ENCODE data around the gene GBF1. TPM values are rescaled to one million over a fixed set of nuclear protein-coding genes. Genes with fewer than 3 reads are reported as not detected.

GBF1 gene
- total and polyA plus RNA-seq, 2 of the 13 experiments (the other 11 are each of a cell fraction or from before 2014, with no cell fraction given): 17.1 to 21.9 TPM

DNA sequence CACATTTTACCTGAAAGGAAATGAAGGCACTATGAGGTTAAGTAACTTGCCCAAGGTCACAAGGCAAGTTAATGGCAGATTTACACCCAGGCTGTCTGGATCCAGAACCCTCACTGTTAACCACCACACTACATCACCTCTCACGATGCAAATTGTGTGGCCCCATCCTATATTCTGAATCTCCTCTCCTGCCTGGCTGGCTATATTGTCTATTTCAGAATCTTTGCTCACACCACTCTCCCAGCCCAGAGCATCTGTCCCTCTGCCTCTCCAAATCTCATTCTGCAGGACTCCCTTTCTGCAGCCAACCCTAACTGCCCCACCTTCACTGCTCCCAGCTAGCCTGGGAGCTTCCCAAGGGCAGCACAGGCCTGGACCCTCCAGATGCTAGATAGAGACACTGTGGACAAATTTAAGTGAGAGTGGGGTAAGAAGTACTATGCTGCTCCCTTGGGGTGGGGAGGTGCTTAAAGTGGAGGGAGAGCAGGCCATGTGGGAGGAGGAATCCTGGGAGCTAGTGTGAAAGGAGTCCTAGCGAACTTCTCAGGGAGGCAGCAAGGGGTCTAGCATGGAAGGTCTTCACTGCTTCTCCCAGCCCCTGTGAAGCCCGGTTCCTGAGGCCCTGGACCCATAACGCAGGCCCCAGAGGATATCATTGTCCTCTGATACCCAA is 186.3 kb downstream of the GBF1 start (continued):
- TF ChIP-seq, protein P1, sequence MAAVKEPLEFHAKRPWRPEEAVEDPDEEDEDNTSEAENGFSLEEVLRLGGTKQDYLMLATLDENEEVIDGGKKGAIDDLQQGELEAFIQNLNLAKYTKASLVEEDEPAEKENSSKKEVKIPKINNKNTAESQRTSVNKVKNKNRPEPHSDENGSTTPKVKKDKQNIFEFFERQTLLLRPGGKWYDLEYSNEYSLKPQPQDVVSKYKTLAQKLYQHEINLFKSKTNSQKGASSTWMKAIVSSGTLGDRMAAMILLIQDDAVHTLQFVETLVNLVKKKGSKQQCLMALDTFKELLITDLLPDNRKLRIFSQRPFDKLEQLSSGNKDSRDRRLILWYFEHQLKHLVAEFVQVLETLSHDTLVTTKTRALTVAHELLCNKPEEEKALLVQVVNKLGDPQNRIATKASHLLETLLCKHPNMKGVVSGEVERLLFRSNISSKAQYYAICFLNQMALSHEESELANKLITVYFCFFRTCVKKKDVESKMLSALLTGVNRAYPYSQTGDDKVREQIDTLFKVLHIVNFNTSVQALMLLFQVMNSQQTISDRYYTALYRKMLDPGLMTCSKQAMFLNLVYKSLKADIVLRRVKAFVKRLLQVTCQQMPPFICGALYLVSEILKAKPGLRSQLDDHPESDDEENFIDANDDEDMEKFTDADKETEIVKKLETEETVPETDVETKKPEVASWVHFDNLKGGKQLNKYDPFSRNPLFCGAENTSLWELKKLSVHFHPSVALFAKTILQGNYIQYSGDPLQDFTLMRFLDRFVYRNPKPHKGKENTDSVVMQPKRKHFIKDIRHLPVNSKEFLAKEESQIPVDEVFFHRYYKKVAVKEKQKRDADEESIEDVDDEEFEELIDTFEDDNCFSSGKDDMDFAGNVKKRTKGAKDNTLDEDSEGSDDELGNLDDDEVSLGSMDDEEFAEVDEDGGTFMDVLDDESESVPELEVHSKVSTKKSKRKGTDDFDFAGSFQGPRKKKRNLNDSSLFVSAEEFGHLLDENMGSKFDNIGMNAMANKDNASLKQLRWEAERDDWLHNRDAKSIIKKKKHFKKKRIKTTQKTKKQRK (IDR thresholded peaks at IDR 0.05; ENCODE audit: low read length): no peak
- TF ChIP-seq ZNF605 (CRISPR knock-in tag; IDR thresholded peaks at IDR 0.05) (peak; percentile 43; the same call in 1 of the 2 replicates), RXRA (CRISPR knock-in tag; IDR thresholded peaks at IDR 0.05) (0 out of 2 replicates have a peak, but pooled peaks have one; percentile 4), MAX (IDR thresholded peaks at IDR 0.05) (peak; percentile 32; the same call in 1 of the 2 replicates), ZNF274 (CRISPR knock-in tag; IDR thresholded peaks at IDR 0.05) (no peak), NR3C1 (CRISPR knock-in tag; IDR thresholded peaks at IDR 0.05) (no peak), ZNF263 (CRISPR knock-in tag; IDR thresholded peaks at IDR 0.05) (0 out of 2 replicates have a peak, but pooled peaks have one; percentile 28)

Other genes with a start within 250 kb of the GBF1 start
- gene ARMH3, start 189.4 kb upstream of the GBF1 start, total RNA-seq (2016; rRNA removed; fragmentation: Illumina TruSeq; extraction: Trizol): 8.4 and 10.8 TPM in 2 replicates
- 16.7 and 16.9 TPM in 2 replicates for gene ARMH3, start 189.4 kb upstream of the GBF1 start, polyA plus RNA-seq (2011; rRNA removed)
- 14.9 and 15.1 TPM in 2 replicates for gene HPS6, start 180.2 kb upstream of the GBF1 start, total RNA-seq (2016; rRNA removed; fragmentation: Illumina TruSeq; extraction: Trizol)
- gene HPS6, start 180.2 kb upstream of the GBF1 start, polyA plus RNA-seq (2011; rRNA removed): 2.9 and 4.2 TPM in 2 replicates
- gene LDB1, start 125.2 kb upstream of the GBF1 start, total RNA-seq (2016; rRNA removed; fragmentation: Illumina TruSeq; extraction: Trizol): 13.2 and 17.2 TPM in 2 replicates
- 45.5 and 52.2 TPM in 2 replicates for gene LDB1, start 125.2 kb upstream of the GBF1 start, polyA plus RNA-seq (2011; rRNA removed)
- gene PPRC1, start 112.5 kb upstream of the GBF1 start, total RNA-seq (2016; rRNA removed; fragmentation: Illumina TruSeq; extraction: Trizol): 19.0 and 24.2 TPM in 2 replicates
- 18.7 and 21.3 TPM in 2 replicates for gene PPRC1, start 112.5 kb upstream of the GBF1 start, polyA plus RNA-seq (2011; rRNA removed)
- 81.0 and 102 TPM in 2 replicates for gene NOLC1, start 93.1 kb upstream of the GBF1 start, total RNA-seq (2016; rRNA removed; fragmentation: Illumina TruSeq; extraction: Trizol)
- gene NOLC1, start 93.1 kb upstream of the GBF1 start, polyA plus RNA-seq (2011; rRNA removed): 47.9 and 50.6 TPM in 2 replicates
- 0.24 and 0.69 TPM in 2 replicates for gene ELOVL3, start 19.2 kb upstream of the GBF1 start, total RNA-seq (2016; rRNA removed; fragmentation: Illumina TruSeq; extraction: Trizol)
- gene ELOVL3, start 19.2 kb upstream of the GBF1 start, polyA plus RNA-seq (2011; rRNA removed): 0.58 and 0.76 TPM in 2 replicates
- not detected in 2 replicates for gene PITX3, start 4.0 kb upstream of the GBF1 start, total RNA-seq (2016; rRNA removed; fragmentation: Illumina TruSeq; extraction: Trizol)
- not detected in 2 replicates for gene PITX3, start 4.0 kb upstream of the GBF1 start, polyA plus RNA-seq (2011; rRNA removed)
- 7.7 and 8.2 TPM in 2 replicates for gene NFKB2, start 150.2 kb downstream of the GBF1 start, total RNA-seq (2016; rRNA removed; fragmentation: Illumina TruSeq; extraction: Trizol)
- 12.5 and 15.5 TPM in 2 replicates for gene NFKB2, start 150.2 kb downstream of the GBF1 start, polyA plus RNA-seq (2011; rRNA removed)
- gene PSD, start 173.3 kb downstream of the GBF1 start, total RNA-seq (2016; rRNA removed; fragmentation: Illumina TruSeq; extraction: Trizol): 0.11 and 0.35 TPM in 2 replicates
- gene PSD, start 173.3 kb downstream of the GBF1 start, polyA plus RNA-seq (2011; rRNA removed): 0.58 and 0.59 TPM in 2 replicates
- 8.3 and 8.6 TPM in 2 replicates for gene FBXL15, start 175.3 kb downstream of the GBF1 start, total RNA-seq (2016; rRNA removed; fragmentation: Illumina TruSeq; extraction: Trizol)
- gene FBXL15, start 175.3 kb downstream of the GBF1 start, polyA plus RNA-seq (2011; rRNA removed): 4.3 and 6.4 TPM in 2 replicates
- gene CUEDC2, start 187.0 kb downstream of the GBF1 start, total RNA-seq (2016; rRNA removed; fragmentation: Illumina TruSeq; extraction: Trizol): 13.0 and 13.1 TPM in 2 replicates
- gene CUEDC2, start 187.0 kb downstream of the GBF1 start, polyA plus RNA-seq (2011; rRNA removed): 18.4 and 19.3 TPM in 2 replicates
- 0.07 TPM in 1 of 2 replicates, not detected in the other for gene C10orf95, start 206.0 kb downstream of the GBF1 start, total RNA-seq (2016; rRNA removed; fragmentation: Illumina TruSeq; extraction: Trizol)
- gene C10orf95, start 206.0 kb downstream of the GBF1 start, polyA plus RNA-seq (2011; rRNA removed): 0.05 TPM in 2 replicates